Neural cell (in vitro differentiated cells): Measurements from ENCODE around the gene GTSF1L. TPM values are rescaled to one million over a fixed set of nuclear protein-coding genes. Genes with fewer than 3 reads are reported as not detected.

Experiments used
- H2AFZ ChIP-seq: fragments of 200-600, 300-800 bp; sonication (generic), shearing (Covaris generic); 2 replicates; pipeline ENCODE4 v1.6.0; 2014; ENCODE audit warnings: low read depth, mild to moderate bottlenecking, antibody characterized with exemption, low read length, moderate library complexity
- H3F3A ChIP-seq: fragments of 200-600 bp; shearing (Covaris generic); 2 replicates; pipeline ENCODE4 v1.6.1; 2016; ENCODE audit warnings: mild to moderate bottlenecking, moderate library complexity, mixed read lengths, antibody characterized with exemption, low read length; ENCODE audit not compliant: insufficient read depth, poor library complexity, severe bottlenecking
- H3K27ac ChIP-seq: fragments of 200-600, 300-800 bp; sonication (generic), shearing (Covaris generic); 2 replicates; pipeline ENCODE4 v1.5.1; 2014; ENCODE audit warnings: mild to moderate bottlenecking, low read length, moderate library complexity
- H3K27me3 ChIP-seq: fragments of 300-800, 200-600 bp; sonication (generic), shearing (Covaris generic); 2 replicates; pipeline ENCODE4 v1.6.0; 2014; ENCODE audit warnings: mild to moderate bottlenecking, low read depth, low read length, moderate library complexity; ENCODE audit not compliant: insufficient read depth
- H3K36me3 ChIP-seq: fragments of 300-800, 200-600 bp; sonication (generic), shearing (Covaris generic); 2 replicates; pipeline ENCODE4 v1.5.1; 2014; ENCODE audit warnings: mild to moderate bottlenecking, antibody characterized with exemption, low read length, moderate library complexity; ENCODE audit not compliant: insufficient read depth
- H3K4me2 ChIP-seq: fragments of 300-800, 200-600 bp; sonication (generic), shearing (Covaris generic); 2 replicates; pipeline ENCODE4 v1.6.0; 2014; ENCODE audit warnings: mild to moderate bottlenecking, low read length
- H3K4me3 ChIP-seq: fragments of 300-800, 200-600 bp; sonication (generic), shearing (Covaris generic); 2 replicates; pipeline ENCODE4 v1.5.1; 2014; ENCODE audit warnings: mild to moderate bottlenecking, low read length, moderate library complexity
- H3K79me2 ChIP-seq: fragments of 200-600 bp; shearing (Covaris generic); replicated peaks from 2 replicates; pipeline ENCODE4 v1.6.0; 2014; ENCODE audit warnings: mild to moderate bottlenecking, low read length, moderate library complexity; ENCODE audit not compliant: insufficient read depth
- H3K9ac ChIP-seq: fragments of 300-800, 200-600 bp; sonication (generic), shearing (Covaris generic); 2 replicates; pipeline ENCODE4 v1.6.1; 2016; ENCODE audit warnings: mild to moderate bottlenecking, low read length, mixed read lengths
- H3K9me2 ChIP-seq: fragments of 200-600 bp; shearing (Covaris generic); 2 replicates; pipeline ENCODE4 v1.6.1; 2016; ENCODE audit warnings: mild to moderate bottlenecking, low read length, mixed read lengths; ENCODE audit not compliant: insufficient read depth
- H3K9me3 ChIP-seq: fragments of 200-600, 300-800 bp; sonication (generic), shearing (Covaris generic); 2 replicates; pipeline ENCODE4 v1.6.1; 2016; ENCODE audit warnings: mild to moderate bottlenecking, mixed run types, low read length, moderate library complexity, mixed read lengths
- H4K20me1 ChIP-seq: fragments of 200-600 bp; shearing (Covaris generic); 2 replicates; pipeline ENCODE4 v1.6.1; 2016; ENCODE audit warnings: mild to moderate bottlenecking, mixed run types; ENCODE audit not compliant: insufficient read depth
- EP300 ChIP-seq: fragments of 450-650 bp; conservative IDR thresholded peaks from 2 replicates; pipeline ENCODE4 v1.6.1; 2014; ENCODE audit warnings: antibody characterized with exemption, mild to moderate bottlenecking, moderate library complexity; ENCODE audit not compliant: poor library complexity, severe bottlenecking
- EZH2 ChIP-seq: fragments of 200-600, 300-800 bp; shearing (Covaris generic), sonication (generic); IDR thresholded peaks from 2 replicates; pipeline ENCODE4 v1.6.1; 2014; ENCODE audit warnings: antibody characterized with exemption, low read length, borderline replicate concordance, mild to moderate bottlenecking; ENCODE audit not compliant: insufficient read depth, poor library complexity, severe bottlenecking
- MXI1 ChIP-seq: fragments of 450-650 bp; conservative IDR thresholded peaks from 2 replicates; pipeline ENCODE4 v1.6.1; 2014; ENCODE audit warnings: antibody characterized with exemption, mild to moderate bottlenecking; ENCODE audit not compliant: poor library complexity, severe bottlenecking
- POLR2AphosphoS5 ChIP-seq: IDR thresholded peaks from 2 replicates; pipeline ENCODE4 v1.6.1; 2012
- RAD21 ChIP-seq: fragments of 450-650 bp; conservative IDR thresholded peaks from 2 replicates; pipeline ENCODE4 v1.6.1; 2014; ENCODE audit warnings: antibody characterized with exemption, mild to moderate bottlenecking, moderate library complexity
- SMC3 ChIP-seq: fragments of 450-650 bp; conservative IDR thresholded peaks from 2 replicates; pipeline ENCODE4 v1.6.1; 2014; ENCODE audit warnings: antibody characterized with exemption, mild to moderate bottlenecking, moderate library complexity; ENCODE audit not compliant: poor library complexity
- TAF1 ChIP-seq: IDR thresholded peaks from 2 replicates; pipeline ENCODE4 v1.6.1; 2012; ENCODE audit warnings: low read depth
- polyA plus RNA-seq: library from polyadenylated mRNA; depleted of rRNA; stranded (reverse); fragments of >200 nt; gene quantifications from 2 replicates; pipeline ENCODE4 v1.2.3, GENCODE V29; 2014
- TF ChIP-seq, protein P1 (sequence below): IDR thresholded peaks from 2 replicates; pipeline ENCODE4 v1.6.1; 2012; ENCODE audit warnings: borderline replicate concordance
- TF ChIP-seq, protein P2 (sequence below): fragments of 450-650 bp; IDR thresholded peaks from 2 replicates; pipeline ENCODE4 v1.5.1; 2014; ENCODE audit warnings: antibody characterized with exemption, mild to moderate bottlenecking, moderate library complexity; ENCODE audit not compliant: poor library complexity, severe bottlenecking

GTSF1L gene
- polyA plus RNA-seq, 1 donor from 2014 or later, result not detected

GRCh38 chr20:43724383-43724782 lies 2.4 kb downstream of the GTSF1L start:
- Histone ChIP-seq H2AFZ (no peak overlapping the region), H3K27me3 (no peaks in the 10 kb centered on the region), H3F3A (no peaks in the 10 kb centered on the region)

GRCh38 chr20:43723735-43724134 lies 3.1 kb downstream of the GTSF1L start:
- H3K27me3 ChIP-seq, result no peaks in the 10 kb centered on the region
- no peaks in the 10 kb centered on the region for H4K20me1 ChIP-seq
- H3K9ac ChIP-seq, result no peak overlapping the region
- no peaks in the 10 kb centered on the region for H3K79me2 ChIP-seq
- H3K9me2 ChIP-seq, result no peaks in the 10 kb centered on the region
- H3K4me3 ChIP-seq, result no peak overlapping the region
- no peaks in the 10 kb centered on the region for H3K9me3 ChIP-seq
- TF ChIP-seq MXI1 (no peak), TAF1 (no peak), EZH2 (no peak), EP300 (no peak), RAD21 (no peak), POLR2AphosphoS5 (no peak), SMC3 (no peak)
- TF ChIP-seq, protein P1, sequence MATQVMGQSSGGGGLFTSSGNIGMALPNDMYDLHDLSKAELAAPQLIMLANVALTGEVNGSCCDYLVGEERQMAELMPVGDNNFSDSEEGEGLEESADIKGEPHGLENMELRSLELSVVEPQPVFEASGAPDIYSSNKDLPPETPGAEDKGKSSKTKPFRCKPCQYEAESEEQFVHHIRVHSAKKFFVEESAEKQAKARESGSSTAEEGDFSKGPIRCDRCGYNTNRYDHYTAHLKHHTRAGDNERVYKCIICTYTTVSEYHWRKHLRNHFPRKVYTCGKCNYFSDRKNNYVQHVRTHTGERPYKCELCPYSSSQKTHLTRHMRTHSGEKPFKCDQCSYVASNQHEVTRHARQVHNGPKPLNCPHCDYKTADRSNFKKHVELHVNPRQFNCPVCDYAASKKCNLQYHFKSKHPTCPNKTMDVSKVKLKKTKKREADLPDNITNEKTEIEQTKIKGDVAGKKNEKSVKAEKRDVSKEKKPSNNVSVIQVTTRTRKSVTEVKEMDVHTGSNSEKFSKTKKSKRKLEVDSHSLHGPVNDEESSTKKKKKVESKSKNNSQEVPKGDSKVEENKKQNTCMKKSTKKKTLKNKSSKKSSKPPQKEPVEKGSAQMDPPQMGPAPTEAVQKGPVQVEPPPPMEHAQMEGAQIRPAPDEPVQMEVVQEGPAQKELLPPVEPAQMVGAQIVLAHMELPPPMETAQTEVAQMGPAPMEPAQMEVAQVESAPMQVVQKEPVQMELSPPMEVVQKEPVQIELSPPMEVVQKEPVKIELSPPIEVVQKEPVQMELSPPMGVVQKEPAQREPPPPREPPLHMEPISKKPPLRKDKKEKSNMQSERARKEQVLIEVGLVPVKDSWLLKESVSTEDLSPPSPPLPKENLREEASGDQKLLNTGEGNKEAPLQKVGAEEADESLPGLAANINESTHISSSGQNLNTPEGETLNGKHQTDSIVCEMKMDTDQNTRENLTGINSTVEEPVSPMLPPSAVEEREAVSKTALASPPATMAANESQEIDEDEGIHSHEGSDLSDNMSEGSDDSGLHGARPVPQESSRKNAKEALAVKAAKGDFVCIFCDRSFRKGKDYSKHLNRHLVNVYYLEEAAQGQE, result no peak
- TF ChIP-seq, protein P2, sequence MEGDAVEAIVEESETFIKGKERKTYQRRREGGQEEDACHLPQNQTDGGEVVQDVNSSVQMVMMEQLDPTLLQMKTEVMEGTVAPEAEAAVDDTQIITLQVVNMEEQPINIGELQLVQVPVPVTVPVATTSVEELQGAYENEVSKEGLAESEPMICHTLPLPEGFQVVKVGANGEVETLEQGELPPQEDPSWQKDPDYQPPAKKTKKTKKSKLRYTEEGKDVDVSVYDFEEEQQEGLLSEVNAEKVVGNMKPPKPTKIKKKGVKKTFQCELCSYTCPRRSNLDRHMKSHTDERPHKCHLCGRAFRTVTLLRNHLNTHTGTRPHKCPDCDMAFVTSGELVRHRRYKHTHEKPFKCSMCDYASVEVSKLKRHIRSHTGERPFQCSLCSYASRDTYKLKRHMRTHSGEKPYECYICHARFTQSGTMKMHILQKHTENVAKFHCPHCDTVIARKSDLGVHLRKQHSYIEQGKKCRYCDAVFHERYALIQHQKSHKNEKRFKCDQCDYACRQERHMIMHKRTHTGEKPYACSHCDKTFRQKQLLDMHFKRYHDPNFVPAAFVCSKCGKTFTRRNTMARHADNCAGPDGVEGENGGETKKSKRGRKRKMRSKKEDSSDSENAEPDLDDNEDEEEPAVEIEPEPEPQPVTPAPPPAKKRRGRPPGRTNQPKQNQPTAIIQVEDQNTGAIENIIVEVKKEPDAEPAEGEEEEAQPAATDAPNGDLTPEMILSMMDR, result no peak
- no peaks in the 10 kb centered on the region for H3F3A ChIP-seq
- no peak overlapping the region for H3K4me2 ChIP-seq
- H3K27ac ChIP-seq, result no peak overlapping the region
- no peaks in the 10 kb centered on the region for H3K36me3 ChIP-seq
- H2AFZ ChIP-seq, result no peak overlapping the region

More at GRCh38 chr20:43724383-43724782, 2.4 kb downstream of the GTSF1L start:
- no peak overlapping the region for H3K4me3 ChIP-seq
- no peak overlapping the region for H3K27ac ChIP-seq
- H3K4me2 ChIP-seq, result no peak overlapping the region
- H4K20me1 ChIP-seq, result no peaks in the 10 kb centered on the region
- TF ChIP-seq TAF1 (no peak), EZH2 (no peak), POLR2AphosphoS5 (no peak), MXI1 (no peak), EP300 (no peak), SMC3 (no peak), RAD21 (no peak)
- TF ChIP-seq, protein P1, result no peak
- TF ChIP-seq, protein P2, result no peak
- no peaks in the 10 kb centered on the region for H3K79me2 ChIP-seq
- no peaks in the 10 kb centered on the region for H3K36me3 ChIP-seq
- H3K9me2 ChIP-seq, result no peaks in the 10 kb centered on the region
- no peak overlapping the region for H3K9ac ChIP-seq
- no peaks in the 10 kb centered on the region for H3K9me3 ChIP-seq
